Anterior cingulate cortex (tissue), 58 donors: ENCODE data around the gene COL27A1.

Experiments used
- DNase-seq, 58 donors: peaks; one replicate each; lab custom pipeline; 2025; lab: John Stamatoyannopoulos, UW

The COL27A1 gene

DNA sequence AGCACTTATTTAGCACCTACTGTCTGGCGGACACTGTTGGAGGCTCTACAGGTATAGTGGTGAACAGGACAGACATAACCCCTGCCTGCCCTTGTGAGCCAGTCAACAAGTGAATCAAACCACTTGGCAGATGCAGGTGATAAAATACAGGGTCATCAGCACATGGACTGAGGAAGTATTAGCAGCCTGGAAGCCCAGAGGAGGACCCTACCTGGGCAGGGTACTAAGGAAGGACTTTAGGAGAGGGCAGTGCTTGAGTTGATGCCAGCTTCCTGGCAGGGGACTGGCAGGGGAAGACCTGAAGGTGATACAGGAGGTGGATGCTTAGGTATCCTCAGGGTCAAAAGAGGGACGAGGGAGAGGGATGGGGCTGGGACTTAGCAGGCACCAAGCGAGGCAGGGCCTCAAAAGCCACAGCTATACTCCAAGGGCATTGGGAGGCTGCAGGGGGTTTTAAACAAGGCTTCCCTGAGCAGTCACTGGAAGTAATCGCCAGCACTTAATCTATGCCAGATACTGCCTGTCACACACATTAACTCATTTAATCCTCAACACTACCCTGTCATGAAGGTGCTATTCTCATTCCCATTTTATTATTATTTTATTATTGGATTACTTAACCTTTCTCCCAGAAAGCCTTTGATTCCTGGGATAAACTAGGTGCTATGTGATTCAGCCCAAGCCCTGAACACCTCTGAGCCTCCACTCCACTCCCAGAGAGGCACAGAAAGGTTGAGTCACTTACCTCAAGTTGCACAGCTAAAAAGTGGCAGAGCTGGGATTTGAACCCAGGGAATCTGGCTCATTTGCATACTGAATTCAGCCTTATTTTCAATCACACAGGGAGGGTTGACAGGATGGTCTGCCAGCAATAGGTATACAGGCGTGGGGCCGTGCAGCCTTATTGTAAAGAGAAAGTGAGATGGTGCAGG is 103.8 kb downstream of the COL27A1 start:
- DNase-seq = no peak

DNA sequence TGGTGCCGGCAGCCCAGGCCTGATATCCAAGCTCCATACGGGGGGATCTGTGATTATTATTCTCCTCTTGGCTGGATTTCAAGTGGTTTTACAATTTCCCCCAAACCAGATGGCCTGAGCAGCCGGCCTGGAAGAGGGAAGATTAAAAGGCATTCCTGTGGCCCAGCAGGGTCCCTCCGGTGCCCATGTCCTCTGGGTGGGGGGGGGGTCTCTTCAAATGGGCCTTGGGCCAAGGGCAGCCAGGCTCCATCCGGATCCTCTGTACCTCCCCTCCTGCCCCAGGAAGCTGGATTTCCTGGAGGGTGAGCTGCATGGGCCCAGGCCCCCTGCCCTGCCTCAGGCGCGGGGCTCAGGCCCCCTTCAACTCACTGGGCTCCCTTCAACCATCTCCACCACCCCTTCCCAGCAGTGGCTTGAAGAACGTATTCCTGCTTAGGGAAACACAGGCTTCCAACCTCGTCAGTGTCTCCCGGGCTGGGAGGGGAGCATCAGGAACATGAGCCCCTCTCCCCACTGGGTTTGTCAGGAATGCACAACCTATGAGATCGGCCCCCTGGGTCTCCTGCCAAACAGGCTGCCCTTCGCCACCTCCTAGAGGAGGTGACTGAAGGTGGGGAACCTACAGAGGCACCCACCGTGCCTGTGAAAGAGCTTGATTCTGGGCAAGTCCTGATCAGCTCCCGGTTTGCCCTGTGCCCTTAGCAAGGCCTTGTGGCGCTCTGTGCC is 104.6 kb downstream of the COL27A1 start:
- DNase-seq = no peak

DNA sequence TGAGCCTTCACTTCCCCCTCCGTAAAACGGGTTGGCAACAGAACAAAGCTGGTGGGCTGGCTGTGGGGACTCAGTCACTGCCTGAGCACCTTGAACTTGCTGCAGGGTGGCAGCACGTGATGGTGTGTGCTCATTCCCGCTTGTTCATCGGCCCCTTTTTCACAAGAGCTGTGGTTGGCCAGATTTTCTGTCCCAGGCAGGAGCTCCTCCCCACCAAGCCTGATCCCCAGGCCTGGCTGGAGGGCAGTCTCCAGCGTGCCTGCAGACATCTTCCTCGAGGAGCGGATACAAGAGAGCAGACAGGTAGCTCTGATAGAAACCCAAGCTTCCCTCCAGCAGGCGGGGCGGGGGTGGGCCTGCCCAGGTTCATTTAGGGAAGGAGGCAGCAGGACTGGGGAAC is 105.7 kb downstream of the COL27A1 start:
- no peak for DNase-seq

DNA sequence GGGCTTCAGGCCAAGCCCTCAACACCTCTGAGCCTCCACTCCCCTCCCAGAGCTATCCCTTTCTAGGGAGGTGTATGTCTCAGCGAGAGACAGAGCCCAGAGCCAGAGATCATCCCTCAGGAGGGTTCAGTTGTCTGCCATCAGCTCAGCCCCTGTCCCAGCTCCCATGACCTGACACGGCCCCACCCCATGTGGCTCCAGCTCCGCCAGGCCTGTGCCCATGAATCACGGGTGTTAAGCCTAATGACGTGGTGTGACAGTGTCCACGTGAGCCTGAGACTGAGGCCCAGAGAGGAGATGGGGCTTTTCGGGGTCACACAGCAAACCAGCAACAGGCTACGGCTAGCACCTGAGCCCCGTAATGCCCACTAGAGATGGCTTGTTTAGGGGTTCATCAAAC is 106.7 kb downstream of the COL27A1 start:
- DNase-seq = no peak

DNA sequence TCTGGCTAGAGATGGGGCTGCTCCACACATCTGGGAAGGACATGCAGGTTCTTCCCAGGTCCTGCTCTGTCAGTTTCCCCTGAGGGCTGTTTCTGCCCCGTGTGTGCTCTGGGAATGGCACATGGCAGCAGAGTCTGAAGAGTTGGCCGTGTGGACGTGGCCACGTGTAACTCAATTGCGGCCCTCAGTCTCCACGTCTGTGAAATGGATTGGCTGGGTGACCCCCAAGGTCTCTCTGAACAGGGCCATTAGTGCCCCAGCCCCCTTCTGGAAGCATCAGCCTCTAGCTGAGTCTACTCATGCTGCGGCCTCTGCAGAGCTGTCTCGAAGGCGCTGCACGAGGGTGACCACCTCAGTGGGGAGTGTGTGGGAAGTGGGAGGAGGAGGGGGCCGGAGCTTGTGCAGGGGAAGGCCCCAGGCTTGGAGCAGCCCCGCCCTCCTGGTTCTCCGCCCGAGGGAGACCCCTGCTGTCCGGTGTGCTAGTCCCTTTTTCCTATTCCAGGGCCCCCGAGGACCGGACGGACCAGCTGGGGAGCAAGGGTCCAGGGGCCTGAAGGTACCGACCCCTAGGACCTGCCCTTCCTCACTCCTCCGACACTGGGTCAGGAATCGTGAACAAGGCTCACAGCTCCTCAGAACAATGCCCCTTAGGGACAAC is 108.6 kb downstream of the COL27A1 start:
- peak in 1 of 58 donors; percentile 9 for DNase-seq

DNA sequence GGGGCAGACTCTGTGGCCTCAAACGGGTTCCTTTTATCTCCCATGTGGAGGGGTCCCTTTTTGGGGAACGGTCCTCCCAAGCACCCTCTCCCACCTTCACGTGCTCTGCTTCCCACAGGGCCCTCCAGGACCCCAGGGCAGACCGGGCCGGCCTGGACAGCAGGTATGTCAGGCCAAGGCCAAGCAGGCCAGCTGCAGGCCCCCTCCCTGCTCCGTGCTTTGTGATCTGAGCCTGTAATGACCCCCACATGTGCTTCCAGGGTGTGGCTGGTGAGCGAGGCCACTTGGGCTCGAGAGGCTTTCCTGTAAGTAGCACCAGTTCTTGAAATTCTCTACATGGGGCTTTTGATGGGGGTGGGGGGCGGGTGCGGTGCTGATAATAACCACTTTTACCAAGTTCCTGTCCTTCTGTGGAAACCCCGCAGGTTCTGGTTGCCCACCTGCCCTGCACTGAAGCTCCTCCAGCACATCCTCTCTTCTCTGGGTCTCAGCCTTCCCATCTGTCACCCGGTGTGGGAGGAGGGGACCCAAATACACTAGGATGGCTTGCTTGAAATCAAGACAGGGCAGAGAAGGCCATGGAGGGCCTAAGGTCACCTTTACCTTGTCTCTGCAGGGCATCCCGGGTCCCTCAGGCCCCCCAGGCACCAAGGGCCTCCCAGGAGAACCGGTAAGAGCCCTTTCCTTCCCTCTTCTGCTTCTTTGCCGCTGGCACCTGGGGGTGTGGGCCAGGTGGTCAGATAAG is 109.6 kb downstream of the COL27A1 start:
- DNase-seq = no peak

DNA sequence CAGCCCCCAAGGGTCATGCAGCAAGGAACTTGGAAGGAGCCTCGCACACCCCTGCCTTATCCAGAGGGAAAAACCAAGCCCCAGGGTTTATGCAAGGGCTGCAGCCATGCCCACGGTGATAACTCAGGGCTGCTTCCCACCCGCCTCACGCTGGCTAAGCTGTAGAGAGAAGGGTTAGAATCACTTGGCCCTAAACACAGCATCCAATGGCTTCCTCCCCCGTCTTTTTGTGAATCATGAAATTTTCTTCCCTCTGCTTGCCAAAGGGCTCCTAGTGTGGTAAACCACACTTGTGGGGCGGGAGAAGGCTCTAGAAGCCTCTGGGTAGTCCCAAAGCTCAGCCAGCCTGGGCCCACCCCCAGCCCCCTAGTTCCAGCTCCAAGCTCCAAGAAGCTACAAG is 111.6 kb downstream of the COL27A1 start:
- DNase-seq = peak in 2 of 58 donors; percentile 15 to 20

DNA sequence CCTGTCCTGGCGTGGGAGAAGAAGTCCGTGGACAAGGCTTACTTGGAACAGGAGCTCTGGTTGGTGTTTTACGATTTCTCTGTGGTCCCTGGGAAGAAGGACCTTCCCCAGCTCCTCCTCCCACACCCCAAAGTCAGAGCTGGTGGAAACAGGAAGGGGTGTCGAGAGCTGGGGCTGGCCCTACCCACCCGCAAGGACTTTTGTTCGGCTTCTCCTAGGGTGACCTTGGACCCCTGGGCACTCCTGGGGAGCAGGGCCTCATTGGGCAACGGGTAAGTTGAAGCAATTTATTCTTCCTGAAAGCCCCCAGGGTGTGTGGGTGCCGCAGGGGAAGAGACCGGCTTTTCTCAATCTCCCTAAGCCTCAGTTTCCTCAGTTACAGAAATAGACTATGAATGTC is 113.7 kb downstream of the COL27A1 start:
- DNase-seq = no peak

DNA sequence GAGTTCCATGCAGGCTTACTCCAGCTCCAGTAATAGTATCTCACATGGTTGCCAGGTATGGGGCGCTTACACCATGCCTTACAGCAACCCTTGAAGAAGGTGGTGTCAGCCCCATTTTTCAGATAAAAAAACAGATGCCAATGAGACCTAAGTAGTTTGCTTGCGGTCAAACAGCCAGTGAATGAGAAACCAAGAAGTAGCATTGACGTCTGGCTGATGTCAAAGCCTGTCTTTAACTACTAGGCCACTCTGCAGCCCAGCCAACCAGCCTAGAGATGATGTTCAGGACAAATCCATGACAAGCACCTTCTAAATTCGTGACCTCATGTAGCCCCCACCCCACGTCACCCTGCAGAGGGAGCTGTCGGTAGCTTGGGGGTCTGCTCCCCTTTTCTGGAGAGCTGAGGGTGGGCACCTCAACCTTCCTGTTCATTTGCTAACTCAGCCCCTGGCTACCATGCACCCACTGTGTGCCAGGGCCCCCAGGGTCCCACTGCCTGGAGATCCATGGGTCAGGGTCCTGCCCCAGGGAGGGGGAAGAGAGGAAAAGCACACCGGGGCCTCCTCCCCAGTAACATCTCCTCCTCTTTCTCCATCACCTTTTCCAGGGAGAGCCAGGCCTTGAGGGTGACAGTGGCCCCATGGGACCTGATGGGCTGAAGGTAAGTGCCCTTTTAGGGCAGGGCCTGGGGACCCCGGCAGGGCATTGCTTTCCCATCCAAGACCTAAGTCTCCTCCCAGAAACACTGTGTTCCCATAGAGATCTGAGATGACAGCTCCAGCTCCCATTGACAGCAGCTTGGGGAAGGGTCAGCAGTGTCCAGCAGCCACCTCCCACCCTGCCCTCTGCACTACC is 115.0 kb downstream of the COL27A1 start:
- no peak for DNase-seq

DNA sequence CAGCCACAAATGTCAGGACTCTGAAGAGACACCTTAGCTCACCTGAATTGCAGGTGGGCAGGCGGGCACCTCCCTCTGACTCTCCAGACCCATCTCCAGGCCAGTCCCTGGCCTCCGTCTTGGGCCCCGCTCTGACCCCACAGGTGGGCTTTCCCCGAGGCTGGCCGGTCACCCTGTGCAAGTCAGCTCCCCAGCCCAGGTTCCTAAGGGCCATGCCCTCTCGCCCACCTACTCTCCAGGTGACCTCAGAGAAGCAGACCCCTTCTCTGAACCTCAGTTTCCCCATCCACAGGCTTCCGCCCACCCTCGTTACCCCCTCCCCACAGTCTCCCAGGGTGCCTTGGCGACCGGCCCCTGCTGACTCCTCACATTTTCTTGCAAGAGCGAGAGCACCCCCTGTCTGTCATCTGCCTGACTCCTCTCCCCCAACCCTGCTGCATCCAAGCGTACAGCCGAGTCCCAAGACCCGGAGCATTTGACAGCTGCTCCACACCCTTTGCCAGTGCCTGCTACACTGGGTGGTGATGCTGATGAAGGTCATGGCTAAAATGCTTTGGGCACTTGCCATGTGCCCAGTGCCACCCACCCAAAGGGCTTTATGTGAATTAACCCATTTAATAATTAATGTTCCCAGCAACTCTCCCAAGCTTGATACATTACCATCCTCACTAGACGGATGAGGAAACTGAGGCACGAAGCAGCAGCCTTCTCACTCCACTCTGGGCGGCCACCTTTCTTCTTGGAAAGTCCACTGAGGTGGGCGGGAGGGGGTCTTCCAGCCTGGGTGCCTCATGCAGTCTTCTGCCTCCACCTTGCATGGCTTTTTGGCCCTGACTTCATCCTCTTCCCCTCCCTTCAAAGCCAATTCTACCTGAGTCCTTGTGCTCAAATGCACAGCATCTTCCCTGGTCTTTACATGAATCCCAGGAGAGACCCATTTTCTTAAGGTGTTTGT is 116.5 kb downstream of the COL27A1 start:
- DNase-seq = peak in 28 of 58 donors; percentile 6 to 53 (median 21)

DNA sequence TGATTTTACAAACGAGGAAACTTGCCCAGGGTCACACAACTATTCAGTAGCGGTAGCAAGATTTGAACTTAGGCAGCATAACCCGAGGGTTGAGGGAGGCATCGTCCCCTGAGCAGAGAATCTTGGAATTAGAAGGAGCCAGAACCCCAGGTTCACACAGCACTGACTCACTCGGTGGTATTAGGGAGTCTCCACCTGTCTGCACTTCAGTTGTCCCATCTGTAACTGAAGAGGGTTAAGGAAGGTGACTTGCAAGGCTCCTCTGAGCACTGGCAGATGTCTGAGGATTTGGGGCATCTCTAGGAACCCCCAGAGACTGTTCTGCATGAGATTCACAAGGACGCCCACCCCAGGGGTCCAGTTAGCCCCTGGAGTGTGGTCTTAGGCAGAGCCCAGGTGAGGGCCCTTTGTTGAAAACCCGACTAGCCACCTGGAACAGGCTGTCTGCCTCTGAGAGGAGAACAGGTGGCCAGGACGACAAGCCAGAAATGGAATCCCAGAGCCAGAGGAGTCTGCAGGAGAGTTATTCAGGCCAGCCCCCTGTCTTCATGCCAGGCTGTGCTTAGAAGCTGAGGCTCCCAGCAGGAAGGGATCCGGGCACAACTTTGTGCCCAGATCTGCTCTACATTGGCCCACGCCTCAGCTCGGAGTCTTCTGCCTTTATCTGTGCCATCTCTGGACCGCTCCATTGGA is 117.5 kb downstream of the COL27A1 start:
- DNase-seq = no peak

DNA sequence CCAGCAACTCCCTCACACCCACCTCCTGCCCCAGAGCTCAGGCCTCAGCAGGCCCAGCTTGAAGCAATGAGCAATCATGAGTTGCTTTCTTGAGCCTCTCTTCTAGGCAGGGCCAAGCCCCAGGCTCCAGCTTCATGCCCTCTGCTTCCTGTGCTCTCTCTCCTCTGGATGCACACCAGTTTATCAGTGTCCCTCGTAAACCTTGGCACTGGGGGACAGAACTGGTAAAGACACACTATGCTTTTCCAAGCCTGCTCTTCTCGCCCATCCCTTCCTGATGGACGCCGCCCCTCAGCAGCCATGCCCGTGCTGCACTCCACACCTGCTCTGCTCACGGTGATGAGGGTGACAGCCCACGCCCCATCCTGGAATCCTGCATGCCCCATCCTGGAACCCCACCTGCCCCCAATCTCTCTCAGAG is 118.1 kb downstream of the COL27A1 start:
- no peak for DNase-seq

DNA sequence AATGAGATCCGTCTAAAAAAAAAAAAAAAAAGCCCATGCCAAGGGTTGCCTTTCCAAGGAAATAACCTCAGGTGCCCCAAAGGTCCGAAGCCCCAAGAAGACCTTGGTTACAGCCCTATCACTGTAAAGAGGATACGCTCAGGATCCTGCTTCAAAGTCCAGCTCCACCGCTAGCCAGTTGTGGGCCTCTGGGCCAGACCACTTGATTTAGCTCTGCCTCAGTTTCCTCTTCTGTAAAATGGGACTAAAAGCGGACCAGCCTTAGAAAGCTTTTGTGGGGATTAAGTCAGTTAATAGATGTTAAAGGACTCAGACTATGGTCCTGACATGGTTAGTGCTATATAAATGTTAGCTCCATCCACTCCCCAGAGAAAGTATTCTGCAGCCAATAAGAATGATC is 118.9 kb downstream of the COL27A1 start:
- no peak for DNase-seq

DNA sequence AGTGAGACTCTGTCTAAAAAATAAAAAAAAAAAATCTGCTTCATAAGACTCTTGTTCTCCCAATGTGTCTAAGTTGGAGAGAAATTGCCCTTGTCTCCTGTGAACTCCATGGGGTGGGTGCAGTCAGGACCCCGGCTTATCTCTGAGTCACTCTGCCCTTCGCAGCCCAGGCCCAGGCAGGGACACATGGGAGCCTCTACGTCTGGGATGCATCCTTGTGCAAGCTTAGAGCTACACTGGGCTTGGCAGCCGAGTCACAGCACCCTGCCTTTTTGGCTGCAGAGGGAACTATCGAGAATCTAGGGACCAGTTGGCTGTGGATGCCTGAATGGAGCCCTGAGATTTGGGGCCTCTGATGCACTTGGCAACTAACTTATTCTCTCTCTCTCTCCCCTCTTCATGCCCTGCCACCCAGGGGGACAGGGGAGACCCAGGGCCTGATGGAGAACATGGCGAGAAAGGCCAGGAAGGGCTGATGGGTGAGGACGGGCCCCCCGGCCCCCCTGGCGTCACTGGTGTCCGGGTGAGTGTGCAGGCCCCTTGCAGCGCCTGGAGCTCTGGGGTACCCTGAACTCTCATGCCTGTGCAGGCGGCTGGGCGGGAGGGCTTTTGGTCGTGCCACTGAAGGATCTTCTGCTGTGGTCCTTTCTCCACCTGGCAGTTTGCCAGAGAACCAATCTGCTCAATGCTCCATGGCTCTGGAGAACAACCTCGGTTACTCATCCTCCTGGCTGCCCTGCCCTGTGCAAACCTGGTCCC is 120.1 kb downstream of the COL27A1 start:
- DNase-seq = no peak

DNA sequence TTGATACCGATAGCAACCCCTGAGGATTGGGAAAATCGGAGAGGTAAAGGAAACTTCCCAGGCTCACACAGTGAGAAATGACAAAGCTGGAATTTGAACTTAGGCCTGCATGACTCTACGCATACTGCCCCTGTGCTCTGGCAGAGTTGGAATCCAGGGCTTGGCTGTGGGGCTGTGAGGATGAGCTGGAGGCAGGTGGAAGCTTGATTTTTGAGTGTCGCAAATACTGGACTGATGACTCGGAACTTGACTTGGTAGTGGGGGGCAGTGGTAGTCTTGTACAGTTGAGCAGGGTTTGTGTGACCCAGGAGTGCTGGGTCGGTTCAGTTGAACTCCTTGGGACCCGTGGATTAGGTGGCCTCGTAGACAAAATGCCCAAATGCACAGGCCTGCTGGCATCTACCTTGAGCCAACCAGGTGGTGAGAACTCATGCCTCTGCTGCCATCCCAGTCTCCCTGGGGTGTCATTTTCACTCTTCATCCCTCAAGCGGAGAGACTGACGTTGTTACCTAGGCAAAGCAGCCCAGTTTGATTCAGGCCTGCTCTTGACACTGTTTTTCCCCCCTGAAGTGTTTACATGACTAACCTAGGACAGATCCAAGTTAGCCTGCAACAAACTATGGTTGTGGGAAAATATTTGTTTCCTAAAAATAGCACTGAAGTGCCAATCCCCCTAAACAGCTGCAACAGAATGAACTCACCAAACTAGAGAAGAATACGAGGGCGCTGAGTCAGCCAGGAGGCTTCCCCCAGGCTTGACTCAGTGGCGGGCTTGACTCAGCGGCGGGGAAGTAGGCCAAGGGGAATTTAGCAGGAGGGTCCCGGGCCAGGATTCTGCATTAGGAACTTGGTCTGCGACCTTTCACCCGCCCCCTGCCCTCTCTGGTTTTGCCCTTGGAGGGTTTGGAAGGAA is 121.8 kb downstream of the COL27A1 start:
- DNase-seq = no peak

DNA sequence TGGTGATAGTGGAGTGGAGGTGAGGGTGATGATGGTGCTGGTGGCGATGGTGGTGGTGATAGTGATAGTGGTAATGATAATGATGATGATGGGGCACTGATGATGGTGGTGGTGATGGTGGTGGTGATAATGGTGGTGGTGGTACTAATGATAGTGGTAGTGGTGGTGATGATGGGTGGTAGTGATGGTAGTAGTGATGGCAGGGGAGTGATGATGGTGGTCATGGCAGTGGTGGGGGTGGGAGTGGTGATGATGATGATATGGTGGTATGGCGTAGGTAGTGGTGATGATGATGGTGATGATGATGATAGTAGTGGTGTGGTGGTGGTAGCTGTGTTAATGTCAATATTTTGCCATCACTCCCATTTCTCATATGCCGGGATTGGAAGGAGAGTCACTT is 123.0 kb downstream of the COL27A1 start:
- DNase-seq = no peak
